Gastrocnemius medialis (tissue), 4 donors: ENCODE data around the gene APOL4. TPM values are rescaled to one million over a fixed set of nuclear protein-coding genes. Genes with fewer than 3 reads are reported as not detected.
A peak's percentile ranks its signal among the peaks of the same experiment; 100 is the strongest.

Source experiments
- ATAC-seq, 2 donors: fragments of 150-250 bp; one replicate each; pipeline ENCODE4 v1.9.1; 2016
- DNase-seq, 2 donors: peaks; one replicate each; pipeline ENCODE4 v3.0.0-alpha.2; 2019
- H3K27ac ChIP-seq, 4 donors: fragments of 200-600 bp; sonication (generic); 1 replicate in 1 of 4; 2 replicates in 3 of 4; pipeline ENCODE4 v1.5.1; 2016 to 2018; ENCODE audit warnings: mild to moderate bottlenecking in 2 of 4, moderate library complexity in 1 of 4
- H3K27me3 ChIP-seq, 3 donors: fragments of 200-600 bp; sonication (generic) in 2 of 3; 1 replicate in 1 of 3; 2 replicates in 2 of 3; pipeline versions ENCODE4 v1.5.1 to v1.6.0; 2016 to 2019; ENCODE audit warnings: mild to moderate bottlenecking in 1 of 3, moderate library complexity in 1 of 3
- H3K36me3 ChIP-seq, 2 donors: fragments of 200-600 bp; sonication (generic) in 1 of 2; one replicate each; pipeline ENCODE4 v1.5.1; 2017 to 2018
- H3K4me1 ChIP-seq, 2 donors: fragments of 200-600 bp; sonication (generic) in 1 of 2; one replicate each; pipeline ENCODE4 v1.5.1; 2016 to 2017; ENCODE audit warnings: mild to moderate bottlenecking in 2 of 2
- H3K4me3 ChIP-seq, 4 donors: fragments of 200-600 bp; sonication (generic) in 3 of 4; 1 replicate in 1 of 4; 2 replicates in 3 of 4; pipeline ENCODE4 v1.5.1; 2016 to 2019; ENCODE audit warnings: mild to moderate bottlenecking in 2 of 4
- H3K9me3 ChIP-seq, 3 donors: fragments of 200-600 bp; sonication (generic) in 2 of 3; 1 replicate in 1 of 3; 2 replicates in 2 of 3; pipeline ENCODE4 v1.5.1; 2016 to 2019
- POLR2A ChIP-seq, 2 donors: fragments of 450-650 bp; IDR thresholded peaks; one replicate each; pipeline ENCODE4 v1.6.1; 2017; ENCODE audit warnings: antibody characterized with exemption in 2 of 2, mild to moderate bottlenecking in 2 of 2, moderate library complexity in 2 of 2
- in situ Hi-C, 4 donors: fragments of 200-750 bp; cut with MboI; loops; one replicate each; pipeline versions ENCODE4 v1.15.0 to v1.8.0; 2017; ENCODE audit warnings: low sequenced_read_pairs in 4 of 4
- intact Hi-C: fragments of 100-400 bp; cut with DNase I; formaldehyde crosslinking; loops from one replicate; pipeline ENCODE4 v1.15.1; 2023; ENCODE audit warnings: low total_unique reads
- total RNA-seq, 4 donors: library from RNA; depleted of rRNA; stranded (reverse); fragments of >200 nt; gene quantifications; one replicate each; pipeline versions ENCODE4 v1.1.0 to v1.2.3, GENCODE V29; 2016
- TF ChIP-seq, protein P1 (sequence below), 5 experiments: fragments of 450-650 bp in 3 of 5; fragments of 200-600 bp in 2 of 5; sonication (generic) in 2 of 5; IDR thresholded peaks in 4 of 5; conservative IDR thresholded peaks in 1 of 5; 1 replicate in 4 of 5; 2 replicates in 1 of 5; pipeline ENCODE4 v1.5.1; 2016 to 2019; ENCODE audit warnings: antibody characterized with exemption in 5 of 5, mild to moderate bottlenecking in 3 of 5, moderate library complexity in 3 of 5

The APOL4 gene
- total RNA-seq, 4 donors from 2014 or later = 1.5 to 2.3 (median 2.0) TPM; not detected in 1

DNA sequence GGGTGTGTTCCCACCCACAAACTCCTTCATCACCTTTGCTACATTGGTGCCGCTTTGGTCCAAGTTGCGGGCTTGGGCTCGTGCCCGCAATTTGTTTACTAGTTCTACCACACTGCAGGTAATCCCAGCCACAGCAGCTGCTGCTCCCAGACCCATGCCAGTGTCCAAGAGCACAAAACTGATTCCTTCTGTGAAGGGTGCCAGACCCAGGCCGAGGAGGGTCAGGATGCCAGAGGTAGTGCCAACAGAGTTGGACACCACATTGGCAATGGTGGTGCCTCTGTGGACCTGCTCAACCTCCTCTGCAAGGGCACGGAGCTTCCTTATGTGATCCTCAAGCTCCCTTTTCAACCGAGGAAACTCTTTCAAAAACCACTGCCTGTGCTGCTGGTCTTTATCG is 26.2 kb upstream of the APOL4 start:
- intact Hi-C loops = no loop called here
- peak overlapping the region in 3 of 4 donors; percentile 1 to 55 (median 33) for H3K27ac ChIP-seq
- H3K4me3 ChIP-seq = no peak overlapping the region
- TF ChIP-seq, protein P1, sequence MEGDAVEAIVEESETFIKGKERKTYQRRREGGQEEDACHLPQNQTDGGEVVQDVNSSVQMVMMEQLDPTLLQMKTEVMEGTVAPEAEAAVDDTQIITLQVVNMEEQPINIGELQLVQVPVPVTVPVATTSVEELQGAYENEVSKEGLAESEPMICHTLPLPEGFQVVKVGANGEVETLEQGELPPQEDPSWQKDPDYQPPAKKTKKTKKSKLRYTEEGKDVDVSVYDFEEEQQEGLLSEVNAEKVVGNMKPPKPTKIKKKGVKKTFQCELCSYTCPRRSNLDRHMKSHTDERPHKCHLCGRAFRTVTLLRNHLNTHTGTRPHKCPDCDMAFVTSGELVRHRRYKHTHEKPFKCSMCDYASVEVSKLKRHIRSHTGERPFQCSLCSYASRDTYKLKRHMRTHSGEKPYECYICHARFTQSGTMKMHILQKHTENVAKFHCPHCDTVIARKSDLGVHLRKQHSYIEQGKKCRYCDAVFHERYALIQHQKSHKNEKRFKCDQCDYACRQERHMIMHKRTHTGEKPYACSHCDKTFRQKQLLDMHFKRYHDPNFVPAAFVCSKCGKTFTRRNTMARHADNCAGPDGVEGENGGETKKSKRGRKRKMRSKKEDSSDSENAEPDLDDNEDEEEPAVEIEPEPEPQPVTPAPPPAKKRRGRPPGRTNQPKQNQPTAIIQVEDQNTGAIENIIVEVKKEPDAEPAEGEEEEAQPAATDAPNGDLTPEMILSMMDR (IDR thresholded peaks at IDR 0.05 in 4 of 5, conservative IDR thresholded peaks at IDR 0.05 in 1 of 5) = no peak
- no peak for TF ChIP-seq POLR2A (IDR thresholded peaks at IDR 0.05)
- peak in 1 of 2 donors; percentile 21 for ATAC-seq
- no peaks in the 10 kb centered on the region for H3K27me3 ChIP-seq
- H3K36me3 ChIP-seq = peaks cover 0 to 44% of the 10 kb centered on the region in 2 donors
- DNase-seq = peak in 1 of 2 donors; percentile 34
- no peaks in the 10 kb centered on the region for H3K9me3 ChIP-seq
- H3K4me1 ChIP-seq = peaks cover 21 to 22% of the 10 kb centered on the region in 2 donors
- in situ Hi-C loops = no loop called here

DNA sequence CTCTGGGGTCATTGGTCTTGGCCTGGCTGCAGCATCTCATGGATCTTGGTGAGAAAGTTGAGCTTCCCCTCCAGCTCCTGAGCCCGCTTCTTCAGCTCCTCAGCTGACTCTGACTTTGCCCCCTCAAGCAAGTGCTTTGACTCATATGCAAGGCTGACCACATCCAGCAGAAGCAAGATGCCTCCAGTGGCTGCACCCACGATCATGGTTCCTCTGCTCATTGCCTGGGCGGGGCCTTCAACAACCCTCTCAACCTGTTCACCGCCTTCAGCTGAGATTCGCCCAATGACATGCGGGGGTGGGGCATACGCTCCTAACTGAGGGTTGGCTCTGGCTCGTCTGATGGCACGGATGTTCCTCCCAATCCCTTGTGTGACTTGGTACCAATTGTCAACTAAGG is 25.8 kb upstream of the APOL4 start:
- no peak for DNase-seq
- TF ChIP-seq POLR2A (IDR thresholded peaks at IDR 0.05) = no peak
- TF ChIP-seq, protein P1 (IDR thresholded peaks at IDR 0.05 in 4 of 5, conservative IDR thresholded peaks at IDR 0.05 in 1 of 5) = no peak
- intact Hi-C loops (no loop called here), in situ Hi-C loops (no loop called here)
- no peak for ATAC-seq
- H3K9me3 ChIP-seq = no peaks in the 10 kb centered on the region
- H3K27ac ChIP-seq = peak overlapping the region in 2 of 4 donors; percentile 33 to 55
- peaks cover 21 to 22% of the 10 kb centered on the region in 2 donors for H3K4me1 ChIP-seq
- no peaks in the 10 kb centered on the region for H3K27me3 ChIP-seq
- no peak overlapping the region for H3K4me3 ChIP-seq
- peaks cover 0 to 40% of the 10 kb centered on the region in 2 donors for H3K36me3 ChIP-seq

DNA sequence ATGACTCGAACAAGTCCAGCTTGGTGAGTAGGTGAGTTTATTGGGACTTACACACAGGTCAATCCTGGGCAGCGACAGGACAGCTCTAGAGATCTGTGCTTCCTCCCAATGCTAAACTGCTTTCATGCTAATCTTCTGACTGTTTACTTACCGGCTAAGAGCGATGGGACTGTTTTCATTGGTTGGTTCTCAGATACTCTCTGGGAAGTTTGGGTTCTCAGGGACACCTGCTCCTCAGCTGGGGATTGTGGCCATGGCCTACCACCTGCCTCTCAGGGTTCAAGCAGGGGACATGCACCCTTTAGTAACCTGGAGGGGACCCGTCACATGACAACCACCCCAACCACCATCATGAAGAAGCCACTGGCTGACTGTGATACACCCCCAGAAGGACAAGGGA is 24.6 kb upstream of the APOL4 start:
- Histone ChIP-seq H3K36me3 (peaks cover 0 to 28% of the 10 kb centered on the region in 2 donors), H3K27ac (no peak overlapping the region), H3K4me1 (peaks cover 21 to 22% of the 10 kb centered on the region in 2 donors), H3K27me3 (no peaks in the 10 kb centered on the region), H3K9me3 (no peaks in the 10 kb centered on the region), H3K4me3 (no peak overlapping the region)
- DNase-seq = no peak
- in situ Hi-C loops (no loop called here), intact Hi-C loops (no loop called here)
- TF ChIP-seq, protein P1 (IDR thresholded peaks at IDR 0.05 in 4 of 5, conservative IDR thresholded peaks at IDR 0.05 in 1 of 5) = no peak
- no peak for TF ChIP-seq POLR2A (IDR thresholded peaks at IDR 0.05)
- no peak for ATAC-seq

GRCh38 chr22:36225333-36225922 is 23.8 kb upstream of the APOL4 start:
- in situ Hi-C loops (no loop called here), intact Hi-C loops (no loop called here)
- H3K4me1 ChIP-seq = peaks cover 21 to 22% of the 10 kb centered on the region in 2 donors
- TF ChIP-seq, protein P1 (IDR thresholded peaks at IDR 0.05 in 4 of 5, conservative IDR thresholded peaks at IDR 0.05 in 1 of 5) = no peak
- TF ChIP-seq POLR2A (IDR thresholded peaks at IDR 0.05) = no peak
- no peak for DNase-seq
- H3K36me3 ChIP-seq = peaks cover 0 to 20% of the 10 kb centered on the region in 2 donors
- H3K27ac ChIP-seq = no peak overlapping the region
- no peaks in the 10 kb centered on the region for H3K27me3 ChIP-seq
- H3K4me3 ChIP-seq = no peak overlapping the region
- no peaks in the 10 kb centered on the region for H3K9me3 ChIP-seq
- no peak for ATAC-seq
